Heart right ventricle (tissue), 16 donors: ENCODE results near the gene CGNL1. TPM values are rescaled to one million over a fixed set of nuclear protein-coding genes. Genes with fewer than 3 reads are reported as not detected.
A peak's percentile ranks its signal among the peaks of the same experiment; 100 is the strongest.

Source experiments
- ATAC-seq, 8 donors: fragments of 200-7000 bp; cut with Tn5 transposase; one replicate each; pipeline ENCODE4 v1.9.1; 2020; ENCODE audit warnings: mild to moderate bottlenecking in 8 of 8, moderate library complexity in 8 of 8, moderate number of reproducible peaks in 1 of 8
- DNase-seq, 2 donors: peaks; one replicate each; pipeline ENCODE4 v3.0.0-alpha.2; 2020
- H3K27ac ChIP-seq, 10 donors: fragments of 200-600 bp; sonication (generic) in 2 of 10; one replicate each; pipeline versions ENCODE4 v1.5.0 to v1.8.0; 2020 to 2022; ENCODE audit warnings: mild to moderate bottlenecking in 3 of 10
- H3K27me3 ChIP-seq, 7 donors: fragments of 200-600 bp; one replicate each; pipeline ENCODE4 v1.8.0; 2021 to 2022; ENCODE audit warnings: mild to moderate bottlenecking in 2 of 7
- H3K36me3 ChIP-seq, 9 donors: fragments of 200-600 bp; sonication (generic) in 1 of 9; one replicate each; pipeline versions ENCODE4 v1.5.0 to v1.8.0; 2020 to 2022; ENCODE audit warnings: mild to moderate bottlenecking in 2 of 9
- H3K4me1 ChIP-seq, 9 donors: fragments of 200-600 bp; sonication (generic) in 1 of 9; one replicate each; pipeline versions ENCODE4 v1.5.0 to v1.8.0; 2020 to 2022; ENCODE audit warnings: mild to moderate bottlenecking in 4 of 9
- H3K4me3 ChIP-seq, 10 donors: fragments of 200-600 bp; sonication (generic) in 2 of 10; one replicate each; pipeline versions ENCODE4 v1.5.0 to v1.8.0; 2020 to 2022; ENCODE audit warnings: mild to moderate bottlenecking in 7 of 10, moderate library complexity in 2 of 10
- H3K9me3 ChIP-seq, 11 donors: fragments of 200-600 bp in 10 of 11; sonication (generic) in 2 of 11; one replicate each; pipeline versions ENCODE4 v1.5.0 to v1.8.0; 2013 to 2022; ENCODE audit warnings: mild to moderate bottlenecking in 2 of 11, control low read depth in 1 of 11, moderate library complexity in 1 of 11
- WGBS, 2 donors: extraction: QIAGEN DNeasy Blood & Tissue Kit; methylation state at CpG; one replicate each; pipeline ENCODE4 v1.1.7; 2013; ENCODE audit warnings: inconsistent platforms in 1 of 2; 5-methylcytosine and 5-hydroxymethylcytosine counted together
- intact Hi-C, 10 donors: fragments of 100-400 bp; cut with DNase I; formaldehyde crosslinking; loops; one replicate each; pipeline versions ENCODE4 v1.11.1 to v1.14.2; 2022
- polyA plus RNA-seq, 2 donors: library from polyadenylated mRNA; stranded (reverse); fragments of 200-250 nt; gene quantifications; one replicate each; pipeline ENCODE4 v1.2.3, GENCODE V29; 2013
- total RNA-seq, 10 donors: library from RNA; stranded (reverse); fragmentation: NEBNext Ultra II Directional in 3 of 10; extraction: Animal tissue kit (Norgen Biotek cat#: 25700) in 3 of 10; gene quantifications; one replicate each; pipeline versions ENCODE4 v1.2.1 to v1.2.4, GENCODE V29; 2021 to 2023
- TF ChIP-seq, protein P1 (sequence below), 9 donors: fragments of 200-600 bp; sonication (generic) in 2 of 9; IDR thresholded peaks; one replicate each; pipeline versions ENCODE4 v1.5.0 to v1.8.0; 2021 to 2022; ENCODE audit warnings: antibody characterized with exemption in 9 of 9, mild to moderate bottlenecking in 5 of 9, moderate library complexity in 1 of 9
- donor health status: Arrhythmogenic right ventricular cardiomyopathy.
- donor health status: ischemic (EF 13 %, LVEDD 7.1; RV severe dilation, severe dysfunction).
- donor health status: healthy with polysubstance abuse.
- donor health status: DM: no; HTN: yes; CAD: no.
- donor health status: DM: no; HTN: no; CAD: no.
- donor health status: ischemic (EF 25% LVEDD 6.9; RV normal size, moderate dysfunction).
- donor health status: ischemic (EF 25% LVEDD 5.7; RV mildly dilated, moderate dysfunction).
- donor health status: healthy.
- donor health status: DM: yes; HTN: yes; CAD: no.
- donor health status: Ischemic cardiomyopathy.
- donor health status: ischemic (EF 35%, LVEDD 5.7; RV mildly dilated, moderate dysfunction).
- donor health status: nonischemic (EF 11% LVEDD 7.7; RV severe dilation, severe dysfunction).
- donor health status: DM: yes; HTN: yes; CAD: no.
- donor health status: PGD.
- donor health status: ischemic (EF 29% LVEDD 5.4; RV normal size, mild dysfunction).
- donor health status: nonischemic (EF 23%, LVEDD 6.1; RV moderate dilation, normal function).

The CGNL1 gene
- total and polyA plus RNA-seq, 12 donors: 2.7 to 42.9 (median 33.7) TPM

DNA sequence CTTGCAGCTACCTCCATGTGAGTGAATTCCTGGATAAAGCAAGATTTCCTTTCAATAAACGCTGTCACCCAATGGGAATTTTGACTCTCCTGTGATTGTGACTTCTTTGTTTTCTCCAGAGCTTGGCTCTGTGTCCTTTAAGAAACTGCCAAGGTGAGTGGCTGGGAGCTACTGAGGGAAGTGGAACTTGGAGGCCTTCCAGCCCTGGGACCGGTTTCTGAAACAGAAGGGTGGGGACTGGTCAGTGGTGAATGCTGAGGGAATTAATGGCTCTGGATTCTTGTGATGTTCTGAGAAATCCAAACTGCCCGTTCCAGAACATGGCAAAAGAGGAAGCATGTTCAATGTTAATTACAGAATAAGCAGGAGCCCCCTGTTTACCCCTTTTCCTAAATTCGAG, 174.3 kb downstream of the CGNL1 start:
- H3K27ac ChIP-seq: peak overlapping the region; percentile 47 to 95 (median 86)
- intact Hi-C loops: loop anchor here in 5 of 10 donors (10.0 kb wide), 4 partner anchors 154 to 514 kb away; partner anchors contain the start of genes ALDH1A2 (in 3 of the 5) and POLR2M (in 1 of the 5)
- H3K36me3 ChIP-seq: peaks cover 0 to 19% (median 0%) of the 10 kb centered on the region in 9 donors
- H3K4me1 ChIP-seq: peaks cover 23 to 71% (median 61%) of the 10 kb centered on the region in 9 donors
- ATAC-seq: peak; percentile 17 to 80 (median 70)
- H3K27me3 ChIP-seq: no peaks in the 10 kb centered on the region
- no peak overlapping the region for H3K4me3 ChIP-seq
- 45 to 47% methylated on average over 4 of the region's 4 CpGs for WGBS, 2 donors
- TF ChIP-seq, protein P1, sequence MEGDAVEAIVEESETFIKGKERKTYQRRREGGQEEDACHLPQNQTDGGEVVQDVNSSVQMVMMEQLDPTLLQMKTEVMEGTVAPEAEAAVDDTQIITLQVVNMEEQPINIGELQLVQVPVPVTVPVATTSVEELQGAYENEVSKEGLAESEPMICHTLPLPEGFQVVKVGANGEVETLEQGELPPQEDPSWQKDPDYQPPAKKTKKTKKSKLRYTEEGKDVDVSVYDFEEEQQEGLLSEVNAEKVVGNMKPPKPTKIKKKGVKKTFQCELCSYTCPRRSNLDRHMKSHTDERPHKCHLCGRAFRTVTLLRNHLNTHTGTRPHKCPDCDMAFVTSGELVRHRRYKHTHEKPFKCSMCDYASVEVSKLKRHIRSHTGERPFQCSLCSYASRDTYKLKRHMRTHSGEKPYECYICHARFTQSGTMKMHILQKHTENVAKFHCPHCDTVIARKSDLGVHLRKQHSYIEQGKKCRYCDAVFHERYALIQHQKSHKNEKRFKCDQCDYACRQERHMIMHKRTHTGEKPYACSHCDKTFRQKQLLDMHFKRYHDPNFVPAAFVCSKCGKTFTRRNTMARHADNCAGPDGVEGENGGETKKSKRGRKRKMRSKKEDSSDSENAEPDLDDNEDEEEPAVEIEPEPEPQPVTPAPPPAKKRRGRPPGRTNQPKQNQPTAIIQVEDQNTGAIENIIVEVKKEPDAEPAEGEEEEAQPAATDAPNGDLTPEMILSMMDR (IDR thresholded peaks at IDR 0.05): no peak
- no peaks in the 10 kb centered on the region for H3K9me3 ChIP-seq
- peak; percentile 58 to 89 for DNase-seq

DNA sequence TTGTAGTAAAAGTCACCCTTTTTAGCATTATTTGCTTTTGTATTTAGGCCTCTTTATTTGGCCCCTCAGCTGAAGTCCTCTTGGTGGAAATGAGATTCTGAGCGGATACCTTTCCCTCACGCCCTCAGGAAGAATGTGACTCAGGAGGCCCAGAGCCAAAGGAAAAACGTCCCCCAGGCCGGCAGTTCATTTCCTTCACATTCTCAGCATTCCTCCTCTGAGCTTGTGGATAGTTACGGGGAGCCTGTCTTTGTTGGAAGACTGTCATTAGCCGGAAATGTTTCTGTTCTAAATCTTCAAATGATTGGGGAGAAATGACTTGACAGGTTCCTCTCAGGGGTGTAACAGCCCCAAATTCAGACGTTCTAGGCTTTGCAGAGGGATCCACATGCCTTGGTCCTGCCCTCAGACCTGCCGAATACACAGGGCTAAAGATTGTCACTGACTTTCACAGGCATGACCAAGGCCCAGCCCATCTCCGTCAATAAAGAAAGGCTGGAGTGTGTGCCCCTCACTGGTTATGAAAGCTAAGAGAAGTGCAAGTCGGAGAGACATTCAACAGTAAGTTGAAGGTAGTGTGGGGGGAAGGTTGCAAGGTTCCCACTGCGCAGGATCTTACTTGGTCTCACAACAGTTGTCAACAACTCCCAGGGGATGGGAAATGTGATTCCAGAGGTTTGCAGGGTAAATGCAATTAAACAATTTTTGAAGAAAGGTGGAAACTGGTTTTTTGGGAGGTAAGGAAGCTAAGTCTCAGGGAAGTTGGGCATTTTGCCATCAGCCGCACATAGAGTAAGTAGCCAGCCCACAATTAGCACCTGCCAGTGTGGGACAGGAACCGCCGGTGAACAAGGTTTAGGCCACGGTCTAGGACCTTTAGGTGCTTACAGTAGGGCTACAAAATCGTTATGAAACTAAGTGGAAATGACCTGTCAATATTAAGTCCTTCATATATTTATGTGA, 175.7 kb downstream of the CGNL1 start:
- H3K27me3 ChIP-seq: no peaks in the 10 kb centered on the region
- ATAC-seq (peak in 7 of 8 donors; percentile 23 to 70 (median 56)), DNase-seq (peak in 1 of 2 donors; percentile 66)
- H3K4me1 ChIP-seq: peaks cover 23 to 77% (median 61%) of the 10 kb centered on the region in 9 donors
- H3K27ac ChIP-seq: peak overlapping the region; percentile 47 to 95 (median 86)
- H3K36me3 ChIP-seq: peaks cover 0 to 5% (median 0%) of the 10 kb centered on the region in 9 donors
- TF ChIP-seq, protein P1 (IDR thresholded peaks at IDR 0.05): no peak
- no peak overlapping the region for H3K4me3 ChIP-seq
- H3K9me3 ChIP-seq: no peaks in the 10 kb centered on the region
- intact Hi-C loops: loop anchor here in 5 of 10 donors (10.0 kb wide), 4 partner anchors 153 to 513 kb away; partner anchors contain the start of genes ALDH1A2 (in 3 of the 5) and POLR2M (in 1 of the 5)
- WGBS, 2 donors: 35 to 45% methylated on average over 16 of the region's 16 CpGs

GRCh38 chr15:57552678-57553334, 176.5 kb downstream of the CGNL1 start:
- Histone ChIP-seq H3K9me3 (no peaks in the 10 kb centered on the region), H3K4me1 (peaks cover 23 to 77% (median 61%) of the 10 kb centered on the region in 9 donors), H3K36me3 (no peaks in the 10 kb centered on the region), H3K4me3 (no peak overlapping the region), H3K27me3 (no peaks in the 10 kb centered on the region), H3K27ac (peak overlapping the region; percentile 44 to 95 (median 86))
- TF ChIP-seq, protein P1 (IDR thresholded peaks at IDR 0.05): no peak
- ATAC-seq: no peak
- DNase-seq: no peak
- intact Hi-C loops: loop anchor here in 5 of 10 donors (10.0 kb wide), 4 partner anchors 152 to 512 kb away; partner anchors contain the start of genes ALDH1A2 (in 3 of the 5) and POLR2M (in 1 of the 5)
- 83 to 86% methylated on average over 8 of the region's 8 CpGs for WGBS, 2 donors

- DNase-seq: no peak
- WGBS, 2 donors: 86 to 90% methylated on average over 5 of the region's 5 CpGs
- ATAC-seq: peak in 1 of 8 donors; percentile 6
- Histone ChIP-seq H3K27ac (peak overlapping the region in 8 of 10 donors; percentile 51 to 95 (median 88)), H3K4me1 (peaks cover 23 to 77% (median 61%) of the 10 kb centered on the region in 9 donors), H3K4me3 (no peak overlapping the region), H3K27me3 (no peaks in the 10 kb centered on the region), H3K36me3 (no peaks in the 10 kb centered on the region), H3K9me3 (no peaks in the 10 kb centered on the region)
- TF ChIP-seq, protein P1 (IDR thresholded peaks at IDR 0.05): peak in 1 of 9 donors; percentile 4
- intact Hi-C loops: loop anchor here in 5 of 10 donors (10.0 kb wide), 4 partner anchors 151 to 511 kb away; partner anchors contain the start of genes ALDH1A2 (in 3 of the 5) and POLR2M (in 1 of the 5)
Measured at GRCh38 chr15:57553526-57553925, 177.2 kb downstream of the CGNL1 start.
